ENCODE data around the gene WDR91.

GRCh38 chr7:135160098-135160857, 51.0 kb downstream of the WDR91 start:
- TF ChIP-seq CTCF (IDR thresholded peaks at IDR 0.05) (no peak), POLR2A (IDR thresholded peaks at IDR 0.05) (no peak)
